Thoracic aorta (tissue), 2 donors: ENCODE results near the gene NDRG2. TPM values are rescaled to one million over a fixed set of nuclear protein-coding genes. Genes with fewer than 3 reads are reported as not detected.
"Not testable (repeated sequence)": the region's sequence is repeated elsewhere in the genome, so short reads cannot be mapped to it uniquely, and the experiment has no call there.

ENCODE experiments used
- ATAC-seq: fragments of 150-250 bp; one replicate; pipeline ENCODE4 v1.8.0; 2017; ENCODE audit warnings: low read depth; ENCODE audit not compliant: insufficient number of reproducible peaks, low FRiP score
- DNase-seq: peaks from one replicate; pipeline ENCODE4 v3.0.0-alpha.2; 2020; ENCODE audit warnings: low spot score
- H3K27ac ChIP-seq, 2 donors: fragments of 200-600 bp; sonication (generic); 1 replicate in 1 of 2; 2 replicates in 1 of 2; pipeline ENCODE4 v1.5.1; 2016; ENCODE audit warnings: mild to moderate bottlenecking in 2 of 2, moderate library complexity in 2 of 2
- H3K27me3 ChIP-seq: fragments of 200-600 bp; sonication (generic); replicated peaks from 2 replicates; pipeline ENCODE4 v1.6.0; 2016; ENCODE audit warnings: mild to moderate bottlenecking; ENCODE audit not compliant: insufficient read depth
- H3K36me3 ChIP-seq: fragments of 200-600 bp; sonication (generic); one replicate; pipeline ENCODE4 v1.5.1; 2016
- H3K4me1 ChIP-seq, 2 donors: fragments of 200-600 bp; sonication (generic); 1 replicate in 1 of 2; 2 replicates in 1 of 2; pipeline versions ENCODE4 v1.5.1 to v1.6.0; 2016; ENCODE audit warnings: low read depth in 2 of 2, mild to moderate bottlenecking in 1 of 2; ENCODE audit not compliant: control insufficient read depth in 1 of 2
- H3K4me3 ChIP-seq: fragments of 200-600 bp; sonication (generic); 2 replicates; pipeline ENCODE4 v1.5.1; 2016; ENCODE audit warnings: mild to moderate bottlenecking
- H3K9me3 ChIP-seq: fragments of 200-600 bp; sonication (generic); 2 replicates; pipeline ENCODE4 v1.5.1; 2016
- CTCF ChIP-seq: fragments of 200-600 bp; sonication (generic); IDR thresholded peaks from one replicate; pipeline ENCODE4 v1.5.1; 2019; ENCODE audit warnings: antibody characterized with exemption
- total RNA-seq, 2 donors: library from RNA; depleted of rRNA; stranded (reverse); fragments of >200 nt; gene quantifications; one replicate each; pipeline versions ENCODE4 v1.1.0 to v1.2.3, GENCODE V29; 2016

The NDRG2 gene
- total RNA-seq, 2 donors from 2014 or later: 139 TPM

- peaks cover 19% of the 10 kb centered on the region for H3K36me3 ChIP-seq
- H3K9me3 ChIP-seq: no peaks in the 10 kb centered on the region
- H3K4me1 ChIP-seq: peaks cover 34 to 52% of the 10 kb centered on the region in 2 donors
- TF ChIP-seq CTCF: no peak
- DNase-seq (no peak), ATAC-seq (no peak)
- no peaks in the 10 kb centered on the region for H3K27me3 ChIP-seq
- peak overlapping the region; percentile 77 to 88 for H3K27ac ChIP-seq
- peak overlapping the region; percentile 88 for H3K4me3 ChIP-seq
These were observed 35.4 kb downstream of the NDRG2 start for GRCh38 chr14:20989471-20989786.

GRCh38 chr14:20988717-20989470, 36.0 kb downstream of the NDRG2 start:
- Histone ChIP-seq H3K4me1 (peaks cover 34 to 52% of the 10 kb centered on the region in 2 donors), H3K27ac (peak overlapping the region; percentile 77 to 88), H3K27me3 (no peaks in the 10 kb centered on the region), H3K36me3 (peaks cover 16% of the 10 kb centered on the region), H3K4me3 (peak overlapping the region; percentile 88), H3K9me3 (no peaks in the 10 kb centered on the region)
- ATAC-seq (no peak), DNase-seq (no peak)
- TF ChIP-seq CTCF: no peak

GRCh38 chr14:20986811-20987210, 38.0 kb downstream of the NDRG2 start:
- H3K4me1 ChIP-seq: peaks cover 34 to 49% of the 10 kb centered on the region in 2 donors
- TF ChIP-seq CTCF: no peak
- H3K27ac ChIP-seq: peak overlapping the region; percentile 56 to 88
- no peaks in the 10 kb centered on the region for H3K9me3 ChIP-seq
- DNase-seq (no peak), ATAC-seq (peak; percentile 91)
- H3K36me3 ChIP-seq: peaks cover 2% of the 10 kb centered on the region
- H3K4me3 ChIP-seq: peak overlapping the region; percentile 28
- H3K27me3 ChIP-seq: no peaks in the 10 kb centered on the region

GRCh38 chr14:20985650-20986049, 39.2 kb downstream of the NDRG2 start:
- not testable (repeated sequence) for DNase-seq, H3K36me3 ChIP-seq, H3K4me3 ChIP-seq, ATAC-seq, H3K9me3 ChIP-seq, H3K27me3 ChIP-seq, H3K27ac ChIP-seq
- peaks cover 24 to 38% of the 10 kb centered on the region in 2 donors for H3K4me1 ChIP-seq

- Histone ChIP-seq H3K9me3 (no peaks in the 10 kb centered on the region), H3K4me3 (no peak overlapping the region), H3K27me3 (no peaks in the 10 kb centered on the region), H3K4me1 (peaks cover 13 to 18% of the 10 kb centered on the region in 2 donors), H3K36me3 (no peaks in the 10 kb centered on the region), H3K27ac (no peak overlapping the region)
- DNase-seq (no peak), ATAC-seq (no peak)
- no peak for TF ChIP-seq CTCF
These were observed 42.1 kb downstream of the NDRG2 start for GRCh38 chr14:20982646-20983369.
